Hepatocyte (in vitro differentiated cells): ENCODE data around the gene RFC5. TPM values are rescaled to one million over a fixed set of nuclear protein-coding genes. Genes with fewer than 3 reads are reported as not detected.

ENCODE experiments used
- DNase-seq: peaks from one replicate; pipeline ENCODE4 v3.0.0-alpha.2; 2016; ENCODE audit warnings: low spot score
- H2AFZ ChIP-seq: fragments of 200-600 bp; sonication (generic); 2 replicates; pipeline ENCODE4 v1.6.0; 2016; ENCODE audit warnings: antibody characterized with exemption, mild to moderate bottlenecking
- H3K27ac ChIP-seq: fragments of 200-600 bp; sonication (generic); 2 replicates; pipeline ENCODE4 v1.5.1; 2016; ENCODE audit warnings: mild to moderate bottlenecking
- H3K27me3 ChIP-seq: fragments of 200-600 bp; sonication (generic); 2 replicates; pipeline ENCODE4 v1.6.1; 2016
- H3K36me3 ChIP-seq: fragments of 200-600 bp; sonication (generic); replicated peaks from 2 replicates; pipeline ENCODE4 v1.5.1; 2016; ENCODE audit warnings: low read depth; ENCODE audit not compliant: insufficient read depth
- H3K4me1 ChIP-seq: fragments of 200-600 bp; sonication (generic); 2 replicates; pipeline ENCODE4 v1.5.1; 2016; ENCODE audit warnings: mild to moderate bottlenecking, moderate library complexity; ENCODE audit not compliant: insufficient read depth
- H3K4me2 ChIP-seq: fragments of 200-600 bp; sonication (generic); 2 replicates; pipeline ENCODE4 v1.6.0; 2016
- H3K4me3 ChIP-seq: fragments of 200-600 bp; sonication (generic); 2 replicates; pipeline ENCODE4 v1.5.1; 2016; ENCODE audit warnings: mild to moderate bottlenecking
- H3K79me2 ChIP-seq: fragments of 200-600 bp; sonication (generic); 2 replicates; pipeline ENCODE4 v1.6.0; 2017; ENCODE audit warnings: mild to moderate bottlenecking
- H3K9me2 ChIP-seq: fragments of 200-600 bp; sonication (generic); replicated peaks from 2 replicates; pipeline ENCODE4 v1.6.0; 2017; ENCODE audit warnings: mild to moderate bottlenecking; ENCODE audit not compliant: insufficient read depth
- H3K9me3 ChIP-seq: fragments of 200-600 bp; sonication (generic); 2 replicates; pipeline ENCODE4 v1.5.1; 2016; ENCODE audit warnings: low read depth, mild to moderate bottlenecking
- H4K20me1 ChIP-seq: fragments of 200-600 bp; sonication (generic); 2 replicates; pipeline ENCODE4 v1.6.0; 2016; ENCODE audit warnings: mild to moderate bottlenecking; ENCODE audit not compliant: insufficient read depth, poor library complexity, severe bottlenecking
- EZH2 ChIP-seq: fragments of 200-600 bp; sonication (generic); IDR thresholded peaks from 2 replicates; pipeline ENCODE4 v1.6.1; 2016; ENCODE audit warnings: antibody characterized with exemption, mild to moderate bottlenecking, borderline replicate concordance
- EZH2phosphoT487 ChIP-seq: fragments of 200-600 bp; sonication (generic); IDR thresholded peaks from one replicate; pipeline ENCODE4 v1.6.1; 2018; ENCODE audit warnings: antibody characterized with exemption, mild to moderate bottlenecking, low read depth, moderate library complexity; ENCODE audit not compliant: unreplicated experiment, severe bottlenecking
- WGBS: methylation state at CpG from one replicate; pipeline ENCODE4 v1.1.6; 2016; ENCODE audit warnings: low lambda C conversion rate; ENCODE audit errors: missing lambda C conversion rate; 5-methylcytosine and 5-hydroxymethylcytosine counted together
- polyA plus RNA-seq: library from polyadenylated mRNA; unstranded; fragments of >200 nt; fragmentation: Nextera tagmentation; extraction: Ambion mirVana; gene quantifications from 2 replicates; pipeline ENCODE4 v1.2.1, GENCODE V29; 2016
- total RNA-seq: library from RNA; depleted of rRNA; stranded (reverse); fragments of >200 nt; gene quantifications from 2 replicates; pipeline ENCODE4 v1.2.3, GENCODE V29; 2014
- TF ChIP-seq, protein P1 (sequence below): fragments of 200-600 bp; sonication (generic); IDR thresholded peaks from 2 replicates; pipeline ENCODE4 v1.5.1; 2016; ENCODE audit warnings: antibody characterized with exemption, mild to moderate bottlenecking; ENCODE audit not compliant: poor library complexity

Gene RFC5
- total and polyA plus RNA-seq, 2 experiments from 2014 or later, result 12.6 to 18.6 TPM

DNA sequence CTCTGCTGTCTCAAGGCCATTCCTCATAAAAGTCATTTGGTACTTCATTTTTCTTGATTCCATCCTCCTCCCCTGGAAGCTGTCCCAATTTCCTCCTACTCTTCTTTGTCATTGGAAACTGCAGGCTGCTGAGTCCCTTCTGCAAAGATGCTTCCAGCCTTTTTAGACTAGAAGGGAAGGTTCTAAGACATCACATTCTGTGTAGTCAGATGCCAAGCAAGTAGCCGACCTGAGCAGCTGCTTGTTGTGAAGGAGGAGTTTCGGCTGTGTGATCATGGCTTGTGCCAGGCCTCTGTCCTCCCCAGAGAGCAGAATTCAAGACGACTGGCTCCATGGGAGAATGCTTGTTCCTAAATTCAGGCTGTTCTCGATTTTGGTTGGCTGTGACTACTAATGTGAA, 8.7 kb downstream of the RFC5 start:
- DNase-seq, result no peak
- no peaks in the 10 kb centered on the region for H3K36me3 ChIP-seq
- no peaks in the 10 kb centered on the region for H3K79me2 ChIP-seq
- H3K9me3 ChIP-seq, result no peaks in the 10 kb centered on the region
- H2AFZ ChIP-seq, result no peak overlapping the region
- no peak overlapping the region for H3K4me2 ChIP-seq
- no peaks in the 10 kb centered on the region for H3K9me2 ChIP-seq
- WGBS, result 94% methylated on average over 4 of the region's 4 CpGs
- TF ChIP-seq EZH2phosphoT487 (no peak), EZH2 (no peak)
- TF ChIP-seq, protein P1, sequence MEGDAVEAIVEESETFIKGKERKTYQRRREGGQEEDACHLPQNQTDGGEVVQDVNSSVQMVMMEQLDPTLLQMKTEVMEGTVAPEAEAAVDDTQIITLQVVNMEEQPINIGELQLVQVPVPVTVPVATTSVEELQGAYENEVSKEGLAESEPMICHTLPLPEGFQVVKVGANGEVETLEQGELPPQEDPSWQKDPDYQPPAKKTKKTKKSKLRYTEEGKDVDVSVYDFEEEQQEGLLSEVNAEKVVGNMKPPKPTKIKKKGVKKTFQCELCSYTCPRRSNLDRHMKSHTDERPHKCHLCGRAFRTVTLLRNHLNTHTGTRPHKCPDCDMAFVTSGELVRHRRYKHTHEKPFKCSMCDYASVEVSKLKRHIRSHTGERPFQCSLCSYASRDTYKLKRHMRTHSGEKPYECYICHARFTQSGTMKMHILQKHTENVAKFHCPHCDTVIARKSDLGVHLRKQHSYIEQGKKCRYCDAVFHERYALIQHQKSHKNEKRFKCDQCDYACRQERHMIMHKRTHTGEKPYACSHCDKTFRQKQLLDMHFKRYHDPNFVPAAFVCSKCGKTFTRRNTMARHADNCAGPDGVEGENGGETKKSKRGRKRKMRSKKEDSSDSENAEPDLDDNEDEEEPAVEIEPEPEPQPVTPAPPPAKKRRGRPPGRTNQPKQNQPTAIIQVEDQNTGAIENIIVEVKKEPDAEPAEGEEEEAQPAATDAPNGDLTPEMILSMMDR, result no peak
- H3K27ac ChIP-seq, result no peak overlapping the region
- H3K4me1 ChIP-seq, result no peaks in the 10 kb centered on the region
- no peak overlapping the region for H3K4me3 ChIP-seq
- no peaks in the 10 kb centered on the region for H4K20me1 ChIP-seq
- H3K27me3 ChIP-seq, result no peaks in the 10 kb centered on the region

DNA sequence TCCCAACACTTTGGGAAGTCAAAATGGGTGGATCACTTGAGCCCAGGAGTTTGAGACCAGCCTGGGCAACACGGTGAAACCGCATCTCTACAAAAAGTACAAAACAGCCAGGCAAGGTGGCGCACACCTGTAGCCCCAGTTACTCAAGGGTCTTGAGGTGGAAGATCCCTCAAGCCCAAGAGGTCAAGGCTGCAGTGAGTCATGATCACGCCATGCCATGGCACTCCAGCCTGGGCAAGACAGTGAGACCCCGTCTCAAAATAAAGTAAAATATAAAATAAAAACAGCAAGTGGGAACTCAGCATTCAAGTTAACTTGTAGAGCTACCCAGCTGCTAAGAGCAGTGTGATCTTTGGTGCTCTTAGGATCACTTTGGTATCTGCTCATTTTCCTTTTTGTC, 12.7 kb downstream of the RFC5 start:
- H3K79me2 ChIP-seq, result no peaks in the 10 kb centered on the region
- no peaks in the 10 kb centered on the region for H3K4me1 ChIP-seq
- no peaks in the 10 kb centered on the region for H3K9me3 ChIP-seq
- no peak for TF ChIP-seq EZH2phosphoT487
- no peak for TF ChIP-seq EZH2
- TF ChIP-seq, protein P1, result no peak
- H3K36me3 ChIP-seq, result no peaks in the 10 kb centered on the region
- H3K4me3 ChIP-seq, result no peak overlapping the region
- WGBS, result 99% methylated on average over 5 of the region's 5 CpGs
- no peak overlapping the region for H2AFZ ChIP-seq
- no peaks in the 10 kb centered on the region for H3K9me2 ChIP-seq
- H4K20me1 ChIP-seq, result no peaks in the 10 kb centered on the region
- no peaks in the 10 kb centered on the region for H3K27me3 ChIP-seq
- H3K4me2 ChIP-seq, result no peak overlapping the region
- DNase-seq, result no peak
- H3K27ac ChIP-seq, result no peak overlapping the region

DNA sequence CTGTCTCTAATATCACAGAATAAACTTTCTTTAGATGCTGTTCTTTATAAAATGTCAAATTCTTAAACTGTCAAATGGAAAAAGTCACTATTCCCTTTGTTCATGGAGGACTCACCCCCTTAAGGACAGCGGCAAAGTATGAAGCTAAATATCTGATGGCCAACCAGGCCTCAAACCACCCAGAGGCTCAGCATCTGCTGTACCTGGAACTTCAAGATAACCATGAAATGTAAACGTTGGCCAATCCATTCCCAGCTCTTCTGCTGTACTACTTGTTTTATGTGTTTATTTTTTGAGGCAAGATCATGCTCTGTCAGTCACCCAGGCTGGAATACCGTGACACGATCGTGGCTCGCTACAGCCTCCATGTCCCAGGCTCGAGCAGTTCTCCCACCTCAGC, 15.7 kb downstream of the RFC5 start:
- Histone ChIP-seq H3K36me3 (no peaks in the 10 kb centered on the region), H3K4me1 (no peaks in the 10 kb centered on the region), H3K27ac (no peak overlapping the region), H3K9me2 (no peaks in the 10 kb centered on the region), H3K27me3 (no peaks in the 10 kb centered on the region), H4K20me1 (no peaks in the 10 kb centered on the region), H3K79me2 (no peaks in the 10 kb centered on the region), H3K9me3 (no peaks in the 10 kb centered on the region), H2AFZ (no peak overlapping the region), H3K4me3 (no peak overlapping the region), H3K4me2 (no peak overlapping the region)
- DNase-seq, result no peak
- WGBS, result 92% methylated on average over 7 of the region's 7 CpGs
- TF ChIP-seq, protein P1, result no peak
- TF ChIP-seq EZH2, result no peak
- TF ChIP-seq EZH2phosphoT487, result no peak

DNA sequence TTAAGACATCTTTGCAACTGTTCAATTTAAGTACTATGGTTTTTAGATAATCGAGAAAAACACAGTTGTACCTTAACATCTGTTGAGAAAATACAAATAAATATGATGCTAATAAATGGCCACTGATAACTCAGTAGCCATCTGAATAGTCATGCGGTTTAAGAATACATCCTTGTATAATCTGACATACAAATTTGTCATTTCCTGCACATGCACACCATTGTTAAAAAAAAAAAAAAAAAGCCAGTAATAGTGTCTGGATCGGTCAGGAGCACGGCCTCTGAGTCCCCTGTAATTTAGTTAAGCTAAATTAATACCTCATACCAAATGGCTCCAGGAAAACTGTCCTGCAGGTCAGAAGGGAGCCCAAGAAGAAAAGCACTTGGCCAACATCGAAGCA, 16.8 kb downstream of the RFC5 start:
- no peak for DNase-seq
- Histone ChIP-seq H3K4me3 (no peak overlapping the region), H3K27me3 (no peaks in the 10 kb centered on the region), H3K27ac (no peak overlapping the region), H3K9me3 (no peaks in the 10 kb centered on the region), H2AFZ (no peak overlapping the region), H3K9me2 (no peaks in the 10 kb centered on the region), H3K79me2 (no peaks in the 10 kb centered on the region), H3K4me2 (no peak overlapping the region), H3K4me1 (no peaks in the 10 kb centered on the region), H4K20me1 (no peaks in the 10 kb centered on the region), H3K36me3 (no peaks in the 10 kb centered on the region)
- WGBS, result 94% methylated on average over 5 of the region's 5 CpGs
- no peak for TF ChIP-seq EZH2phosphoT487
- TF ChIP-seq, protein P1, result no peak
- TF ChIP-seq EZH2, result no peak
